Neural cell (in vitro differentiated cells): ENCODE results near the gene LBH. TPM values are rescaled to one million over a fixed set of nuclear protein-coding genes. Genes with fewer than 3 reads are reported as not detected.

ENCODE experiments used
- H2AFZ ChIP-seq: fragments of 200-600, 300-800 bp; sonication (generic), shearing (Covaris generic); 2 replicates; pipeline ENCODE4 v1.6.0; 2014; ENCODE audit warnings: low read depth, mild to moderate bottlenecking, antibody characterized with exemption, low read length, moderate library complexity
- H3F3A ChIP-seq: fragments of 200-600 bp; shearing (Covaris generic); 2 replicates; pipeline ENCODE4 v1.6.1; 2016; ENCODE audit warnings: mild to moderate bottlenecking, moderate library complexity, mixed read lengths, antibody characterized with exemption, low read length; ENCODE audit not compliant: insufficient read depth, poor library complexity, severe bottlenecking
- H3K27ac ChIP-seq: fragments of 200-600, 300-800 bp; sonication (generic), shearing (Covaris generic); 2 replicates; pipeline ENCODE4 v1.5.1; 2014; ENCODE audit warnings: mild to moderate bottlenecking, low read length, moderate library complexity
- H3K27me3 ChIP-seq: fragments of 300-800, 200-600 bp; sonication (generic), shearing (Covaris generic); 2 replicates; pipeline ENCODE4 v1.6.0; 2014; ENCODE audit warnings: mild to moderate bottlenecking, low read depth, low read length, moderate library complexity; ENCODE audit not compliant: insufficient read depth
- H3K36me3 ChIP-seq: fragments of 300-800, 200-600 bp; sonication (generic), shearing (Covaris generic); 2 replicates; pipeline ENCODE4 v1.5.1; 2014; ENCODE audit warnings: mild to moderate bottlenecking, antibody characterized with exemption, low read length, moderate library complexity; ENCODE audit not compliant: insufficient read depth
- H3K4me2 ChIP-seq: fragments of 300-800, 200-600 bp; sonication (generic), shearing (Covaris generic); 2 replicates; pipeline ENCODE4 v1.6.0; 2014; ENCODE audit warnings: mild to moderate bottlenecking, low read length
- H3K4me3 ChIP-seq: fragments of 300-800, 200-600 bp; sonication (generic), shearing (Covaris generic); 2 replicates; pipeline ENCODE4 v1.5.1; 2014; ENCODE audit warnings: mild to moderate bottlenecking, low read length, moderate library complexity
- H3K79me2 ChIP-seq: fragments of 200-600 bp; shearing (Covaris generic); replicated peaks from 2 replicates; pipeline ENCODE4 v1.6.0; 2014; ENCODE audit warnings: mild to moderate bottlenecking, low read length, moderate library complexity; ENCODE audit not compliant: insufficient read depth
- H3K9ac ChIP-seq: fragments of 300-800, 200-600 bp; sonication (generic), shearing (Covaris generic); 2 replicates; pipeline ENCODE4 v1.6.1; 2016; ENCODE audit warnings: mild to moderate bottlenecking, low read length, mixed read lengths
- H3K9me2 ChIP-seq: fragments of 200-600 bp; shearing (Covaris generic); 2 replicates; pipeline ENCODE4 v1.6.1; 2016; ENCODE audit warnings: mild to moderate bottlenecking, low read length, mixed read lengths; ENCODE audit not compliant: insufficient read depth
- H3K9me3 ChIP-seq: fragments of 200-600, 300-800 bp; sonication (generic), shearing (Covaris generic); 2 replicates; pipeline ENCODE4 v1.6.1; 2016; ENCODE audit warnings: mild to moderate bottlenecking, mixed run types, low read length, moderate library complexity, mixed read lengths
- H4K20me1 ChIP-seq: fragments of 200-600 bp; shearing (Covaris generic); 2 replicates; pipeline ENCODE4 v1.6.1; 2016; ENCODE audit warnings: mild to moderate bottlenecking, mixed run types; ENCODE audit not compliant: insufficient read depth
- EP300 ChIP-seq: fragments of 450-650 bp; conservative IDR thresholded peaks from 2 replicates; pipeline ENCODE4 v1.6.1; 2014; ENCODE audit warnings: antibody characterized with exemption, mild to moderate bottlenecking, moderate library complexity; ENCODE audit not compliant: poor library complexity, severe bottlenecking
- EZH2 ChIP-seq: fragments of 200-600, 300-800 bp; shearing (Covaris generic), sonication (generic); IDR thresholded peaks from 2 replicates; pipeline ENCODE4 v1.6.1; 2014; ENCODE audit warnings: antibody characterized with exemption, low read length, borderline replicate concordance, mild to moderate bottlenecking; ENCODE audit not compliant: insufficient read depth, poor library complexity, severe bottlenecking
- MXI1 ChIP-seq: fragments of 450-650 bp; conservative IDR thresholded peaks from 2 replicates; pipeline ENCODE4 v1.6.1; 2014; ENCODE audit warnings: antibody characterized with exemption, mild to moderate bottlenecking; ENCODE audit not compliant: poor library complexity, severe bottlenecking
- POLR2AphosphoS5 ChIP-seq: IDR thresholded peaks from 2 replicates; pipeline ENCODE4 v1.6.1; 2012
- RAD21 ChIP-seq: fragments of 450-650 bp; conservative IDR thresholded peaks from 2 replicates; pipeline ENCODE4 v1.6.1; 2014; ENCODE audit warnings: antibody characterized with exemption, mild to moderate bottlenecking, moderate library complexity
- SMC3 ChIP-seq: fragments of 450-650 bp; conservative IDR thresholded peaks from 2 replicates; pipeline ENCODE4 v1.6.1; 2014; ENCODE audit warnings: antibody characterized with exemption, mild to moderate bottlenecking, moderate library complexity; ENCODE audit not compliant: poor library complexity
- TAF1 ChIP-seq: IDR thresholded peaks from 2 replicates; pipeline ENCODE4 v1.6.1; 2012; ENCODE audit warnings: low read depth
- polyA plus RNA-seq: library from polyadenylated mRNA; depleted of rRNA; stranded (reverse); fragments of >200 nt; gene quantifications from 2 replicates; pipeline ENCODE4 v1.2.3, GENCODE V29; 2014
- TF ChIP-seq, protein P1 (sequence below): IDR thresholded peaks from 2 replicates; pipeline ENCODE4 v1.6.1; 2012; ENCODE audit warnings: borderline replicate concordance
- TF ChIP-seq, protein P2 (sequence below): fragments of 450-650 bp; IDR thresholded peaks from 2 replicates; pipeline ENCODE4 v1.5.1; 2014; ENCODE audit warnings: antibody characterized with exemption, mild to moderate bottlenecking, moderate library complexity; ENCODE audit not compliant: poor library complexity, severe bottlenecking

Gene LBH
- polyA plus RNA-seq, 1 donor from 2014 or later, result 345 TPM

DNA sequence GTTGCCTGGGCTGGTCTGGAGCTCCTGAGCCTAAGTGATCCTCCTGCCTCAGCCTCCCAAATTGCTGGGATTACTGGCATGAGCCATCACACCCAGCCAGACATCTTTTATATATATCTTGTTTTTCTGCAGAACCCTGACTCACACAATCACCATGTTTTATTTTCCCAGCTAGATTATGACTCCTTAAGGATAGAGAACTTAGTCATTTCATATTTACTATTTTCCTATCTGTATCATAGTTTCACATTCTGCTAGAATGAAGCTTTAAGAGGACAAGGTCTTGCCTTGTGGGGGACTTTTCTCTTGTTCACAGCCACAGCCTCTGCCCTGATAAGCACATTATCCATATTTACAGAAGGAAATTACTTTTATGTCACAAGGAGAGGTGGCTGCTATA is 73.9 kb downstream of the LBH start:
- no peak overlapping the region for H3K4me3 ChIP-seq
- H3K36me3 ChIP-seq, result no peaks in the 10 kb centered on the region
- H2AFZ ChIP-seq, result no peak overlapping the region
- H3K9me2 ChIP-seq, result no peaks in the 10 kb centered on the region
- no peaks in the 10 kb centered on the region for H3K27me3 ChIP-seq
- no peaks in the 10 kb centered on the region for H4K20me1 ChIP-seq
- no peak overlapping the region for H3K9ac ChIP-seq
- H3K79me2 ChIP-seq, result no peaks in the 10 kb centered on the region
- H3K9me3 ChIP-seq, result no peaks in the 10 kb centered on the region
- TF ChIP-seq RAD21 (no peak), SMC3 (no peak), EZH2 (no peak), TAF1 (no peak), EP300 (no peak), POLR2AphosphoS5 (no peak), MXI1 (no peak)
- TF ChIP-seq, protein P1, sequence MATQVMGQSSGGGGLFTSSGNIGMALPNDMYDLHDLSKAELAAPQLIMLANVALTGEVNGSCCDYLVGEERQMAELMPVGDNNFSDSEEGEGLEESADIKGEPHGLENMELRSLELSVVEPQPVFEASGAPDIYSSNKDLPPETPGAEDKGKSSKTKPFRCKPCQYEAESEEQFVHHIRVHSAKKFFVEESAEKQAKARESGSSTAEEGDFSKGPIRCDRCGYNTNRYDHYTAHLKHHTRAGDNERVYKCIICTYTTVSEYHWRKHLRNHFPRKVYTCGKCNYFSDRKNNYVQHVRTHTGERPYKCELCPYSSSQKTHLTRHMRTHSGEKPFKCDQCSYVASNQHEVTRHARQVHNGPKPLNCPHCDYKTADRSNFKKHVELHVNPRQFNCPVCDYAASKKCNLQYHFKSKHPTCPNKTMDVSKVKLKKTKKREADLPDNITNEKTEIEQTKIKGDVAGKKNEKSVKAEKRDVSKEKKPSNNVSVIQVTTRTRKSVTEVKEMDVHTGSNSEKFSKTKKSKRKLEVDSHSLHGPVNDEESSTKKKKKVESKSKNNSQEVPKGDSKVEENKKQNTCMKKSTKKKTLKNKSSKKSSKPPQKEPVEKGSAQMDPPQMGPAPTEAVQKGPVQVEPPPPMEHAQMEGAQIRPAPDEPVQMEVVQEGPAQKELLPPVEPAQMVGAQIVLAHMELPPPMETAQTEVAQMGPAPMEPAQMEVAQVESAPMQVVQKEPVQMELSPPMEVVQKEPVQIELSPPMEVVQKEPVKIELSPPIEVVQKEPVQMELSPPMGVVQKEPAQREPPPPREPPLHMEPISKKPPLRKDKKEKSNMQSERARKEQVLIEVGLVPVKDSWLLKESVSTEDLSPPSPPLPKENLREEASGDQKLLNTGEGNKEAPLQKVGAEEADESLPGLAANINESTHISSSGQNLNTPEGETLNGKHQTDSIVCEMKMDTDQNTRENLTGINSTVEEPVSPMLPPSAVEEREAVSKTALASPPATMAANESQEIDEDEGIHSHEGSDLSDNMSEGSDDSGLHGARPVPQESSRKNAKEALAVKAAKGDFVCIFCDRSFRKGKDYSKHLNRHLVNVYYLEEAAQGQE, result no peak
- TF ChIP-seq, protein P2, sequence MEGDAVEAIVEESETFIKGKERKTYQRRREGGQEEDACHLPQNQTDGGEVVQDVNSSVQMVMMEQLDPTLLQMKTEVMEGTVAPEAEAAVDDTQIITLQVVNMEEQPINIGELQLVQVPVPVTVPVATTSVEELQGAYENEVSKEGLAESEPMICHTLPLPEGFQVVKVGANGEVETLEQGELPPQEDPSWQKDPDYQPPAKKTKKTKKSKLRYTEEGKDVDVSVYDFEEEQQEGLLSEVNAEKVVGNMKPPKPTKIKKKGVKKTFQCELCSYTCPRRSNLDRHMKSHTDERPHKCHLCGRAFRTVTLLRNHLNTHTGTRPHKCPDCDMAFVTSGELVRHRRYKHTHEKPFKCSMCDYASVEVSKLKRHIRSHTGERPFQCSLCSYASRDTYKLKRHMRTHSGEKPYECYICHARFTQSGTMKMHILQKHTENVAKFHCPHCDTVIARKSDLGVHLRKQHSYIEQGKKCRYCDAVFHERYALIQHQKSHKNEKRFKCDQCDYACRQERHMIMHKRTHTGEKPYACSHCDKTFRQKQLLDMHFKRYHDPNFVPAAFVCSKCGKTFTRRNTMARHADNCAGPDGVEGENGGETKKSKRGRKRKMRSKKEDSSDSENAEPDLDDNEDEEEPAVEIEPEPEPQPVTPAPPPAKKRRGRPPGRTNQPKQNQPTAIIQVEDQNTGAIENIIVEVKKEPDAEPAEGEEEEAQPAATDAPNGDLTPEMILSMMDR, result no peak
- H3K4me2 ChIP-seq, result no peak overlapping the region
- H3K27ac ChIP-seq, result no peak overlapping the region
- no peaks in the 10 kb centered on the region for H3F3A ChIP-seq

DNA sequence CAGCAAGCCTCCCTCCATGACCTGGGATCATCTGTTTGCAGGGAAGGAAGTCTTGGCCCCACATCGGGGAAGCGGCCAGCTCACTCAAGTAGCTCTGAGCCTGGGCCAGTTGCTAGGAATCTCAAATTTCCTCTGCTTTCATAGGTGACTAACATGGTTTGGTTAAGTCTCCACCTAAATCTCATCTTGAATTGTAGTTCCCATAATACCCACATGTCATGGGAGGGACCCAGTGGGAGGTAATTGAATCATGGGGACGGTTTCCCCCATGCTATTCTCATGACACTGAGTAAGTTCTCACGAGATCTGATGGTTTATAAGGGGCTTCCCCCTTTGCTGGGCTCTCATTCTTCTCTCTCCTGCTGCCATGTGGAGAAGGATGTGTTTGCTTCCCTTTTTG is 75.2 kb downstream of the LBH start:
- H3K9me2 ChIP-seq, result no peaks in the 10 kb centered on the region
- H2AFZ ChIP-seq, result no peak overlapping the region
- no peaks in the 10 kb centered on the region for H3K27me3 ChIP-seq
- H3K36me3 ChIP-seq, result no peaks in the 10 kb centered on the region
- H4K20me1 ChIP-seq, result no peaks in the 10 kb centered on the region
- no peaks in the 10 kb centered on the region for H3K79me2 ChIP-seq
- H3F3A ChIP-seq, result no peaks in the 10 kb centered on the region
- no peak overlapping the region for H3K4me2 ChIP-seq
- TF ChIP-seq POLR2AphosphoS5 (no peak), EP300 (no peak), EZH2 (no peak), MXI1 (no peak), SMC3 (no peak), RAD21 (no peak), TAF1 (no peak)
- TF ChIP-seq, protein P2, result no peak
- TF ChIP-seq, protein P1, result no peak
- H3K4me3 ChIP-seq, result no peak overlapping the region
- no peaks in the 10 kb centered on the region for H3K9me3 ChIP-seq
- H3K27ac ChIP-seq, result no peak overlapping the region
- H3K9ac ChIP-seq, result no peak overlapping the region
